Dendritic cell treated with granulocyte-macrophage colony-stimulating factor and Interleukin-4, amounts not matched to agents 40 ng/mL and 50 ng/mL, for 4 days (primary cell): Measurements from ENCODE around the gene GLP2R.

Experiments used
- H3K27ac Mint-ChIP-seq: one replicate; pipeline ENCODE4 v1.8.0; 2022; ENCODE audit warnings: mild to moderate bottlenecking, mixed read lengths
- H3K27me3 Mint-ChIP-seq: one replicate; pipeline ENCODE4 v1.8.0; 2022; ENCODE audit warnings: mild to moderate bottlenecking, mixed read lengths
- H3K36me3 Mint-ChIP-seq: one replicate; pipeline ENCODE4 v1.8.0; 2022; ENCODE audit warnings: low read depth, mixed read lengths
- H3K4me1 Mint-ChIP-seq: one replicate; pipeline ENCODE4 v1.8.0; 2022; ENCODE audit warnings: low read depth, mixed read lengths
- H3K4me3 Mint-ChIP-seq: one replicate; pipeline ENCODE4 v1.8.0; 2022; ENCODE audit warnings: mild to moderate bottlenecking, moderate library complexity, mixed read lengths
- H3K9me3 Mint-ChIP-seq: one replicate; pipeline ENCODE4 v1.8.0; 2022; ENCODE audit warnings: mixed read lengths
- intact Hi-C: fragments of 100-400 bp; cut with micrococcal nuclease; formaldehyde crosslinking; loops from one replicate; pipeline ENCODE4 v1.15.0; 2022

Gene GLP2R

GRCh38 chr17:9905078-9905415, 79.3 kb downstream of the GLP2R start, which contains the start of gene RCVRN:
TSS of gene RCVRN (minus strand) at chr17:9905271. CDS start at chr17:9905180, 91 bp downstream.
- Mint-ChIP-seq H3K27ac (no peak within 1 kb of the TSS), H3K4me3 (no peak within 1 kb of the TSS), H3K27me3 (peaks cover 18% of the 10 kb centered on the region), H3K4me1 (peaks cover 6% of the 10 kb centered on the region), H3K36me3 (no peaks in the 10 kb centered on the region), H3K9me3 (no peaks in the 10 kb centered on the region)
- intact Hi-C loops, result no loop called here

DNA sequence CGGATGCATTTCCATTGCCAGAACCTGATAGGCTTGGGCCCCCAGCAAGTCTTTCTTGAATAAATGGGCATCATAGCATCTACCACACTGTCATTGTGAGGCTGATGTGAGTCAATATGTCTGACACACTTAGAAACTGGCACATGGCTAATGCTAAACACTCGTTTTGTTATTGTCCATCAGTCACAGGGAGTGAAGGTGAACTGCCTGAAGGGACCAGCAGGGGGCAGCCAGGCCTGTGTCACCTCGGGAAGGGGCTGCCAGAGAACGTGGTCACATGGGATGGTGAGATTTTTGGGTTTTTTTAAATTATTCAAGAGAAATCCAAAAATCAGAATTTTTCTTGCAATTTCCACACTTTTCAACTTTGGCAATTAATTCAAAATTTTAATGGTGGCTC, 80.2 kb downstream of the GLP2R start:
- H3K4me1 Mint-ChIP-seq, result peaks cover 6% of the 10 kb centered on the region
- H3K4me3 Mint-ChIP-seq, result no peak overlapping the region
- H3K27me3 Mint-ChIP-seq, result peaks cover 12% of the 10 kb centered on the region
- no peak overlapping the region for H3K27ac Mint-ChIP-seq
- no peaks in the 10 kb centered on the region for H3K36me3 Mint-ChIP-seq
- H3K9me3 Mint-ChIP-seq, result no peaks in the 10 kb centered on the region
- intact Hi-C loops, result no loop called here

DNA sequence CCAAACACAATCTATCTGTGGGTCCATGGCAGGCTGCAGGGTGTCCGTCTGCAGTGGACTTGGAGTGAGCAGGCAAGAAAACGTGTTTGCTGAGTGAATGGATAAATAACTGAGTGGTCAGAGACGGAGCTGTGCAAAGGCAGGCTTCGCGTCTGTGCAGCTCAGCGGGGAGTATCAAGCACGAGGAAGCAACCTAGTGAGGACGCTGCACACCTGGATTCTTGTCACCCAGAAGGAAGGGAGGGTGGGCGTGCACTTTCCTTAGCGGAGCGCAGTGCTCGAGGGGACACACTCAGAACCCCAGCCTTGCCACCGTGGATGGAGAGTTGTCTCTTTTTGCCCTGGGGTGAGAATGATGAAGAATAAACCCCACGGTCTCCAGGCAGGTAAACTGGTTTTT, 80.9 kb downstream of the GLP2R start:
- intact Hi-C loops, result no loop called here
- H3K36me3 Mint-ChIP-seq, result peaks cover 5% of the 10 kb centered on the region

DNA sequence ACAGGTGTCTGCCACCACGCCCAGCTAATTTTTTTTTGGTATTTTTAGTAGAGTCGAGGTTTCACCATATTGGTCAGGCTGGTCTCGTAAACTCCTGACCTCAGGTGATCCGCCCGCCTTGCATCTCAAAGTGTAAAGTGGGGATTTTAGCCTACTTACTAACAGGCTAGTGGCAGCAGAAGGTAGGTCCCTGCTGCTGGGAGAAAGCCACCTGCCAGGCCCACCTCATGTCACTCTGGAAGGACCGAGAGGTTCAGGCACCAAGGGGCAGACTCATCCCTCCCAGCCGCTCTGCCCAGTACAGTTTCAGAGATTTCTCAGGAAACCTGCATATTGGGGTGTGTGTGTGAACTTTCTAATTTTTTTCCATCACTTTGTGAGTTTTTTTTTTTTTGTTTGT, 81.4 kb downstream of the GLP2R start:
- no peaks in the 10 kb centered on the region for H3K9me3 Mint-ChIP-seq
- intact Hi-C loops, result no loop called here
- H3K4me3 Mint-ChIP-seq, result no peak overlapping the region
- H3K27ac Mint-ChIP-seq, result no peak overlapping the region
- H3K27me3 Mint-ChIP-seq, result peaks cover 3% of the 10 kb centered on the region
- peaks cover 10% of the 10 kb centered on the region for H3K36me3 Mint-ChIP-seq
- H3K4me1 Mint-ChIP-seq, result peaks cover 6% of the 10 kb centered on the region

More for the DNA sequence above, 80.9 kb downstream of the GLP2R start:
- peaks cover 8% of the 10 kb centered on the region for H3K27me3 Mint-ChIP-seq
- no peak overlapping the region for H3K27ac Mint-ChIP-seq
- H3K4me3 Mint-ChIP-seq, result no peak overlapping the region
- no peaks in the 10 kb centered on the region for H3K9me3 Mint-ChIP-seq
- peaks cover 6% of the 10 kb centered on the region for H3K4me1 Mint-ChIP-seq

GRCh38 chr17:9907883-9908648, 82.3 kb downstream of the GLP2R start:
- intact Hi-C loops, result no loop called here
- no peaks in the 10 kb centered on the region for H3K9me3 Mint-ChIP-seq

GRCh38 chr17:9908649-9909042, 82.9 kb downstream of the GLP2R start:
- Mint-ChIP-seq H3K9me3 (no peaks in the 10 kb centered on the region), H3K4me3 (no peak overlapping the region), H3K27ac (no peak overlapping the region), H3K27me3 (peaks cover 1% of the 10 kb centered on the region), H3K36me3 (peaks cover 26% of the 10 kb centered on the region), H3K4me1 (peaks cover 6% of the 10 kb centered on the region)
- intact Hi-C loops, result no loop called here

More at GRCh38 chr17:9907883-9908648, 82.3 kb downstream of the GLP2R start:
- H3K4me3 Mint-ChIP-seq, result no peak overlapping the region
- peaks cover 20% of the 10 kb centered on the region for H3K36me3 Mint-ChIP-seq
- H3K4me1 Mint-ChIP-seq, result peaks cover 6% of the 10 kb centered on the region
- H3K27ac Mint-ChIP-seq, result no peak overlapping the region
- peaks cover 1% of the 10 kb centered on the region for H3K27me3 Mint-ChIP-seq

GRCh38 chr17:9911089-9911488, 85.4 kb downstream of the GLP2R start:
- H3K4me1 Mint-ChIP-seq, result no peaks in the 10 kb centered on the region
- H3K36me3 Mint-ChIP-seq, result peaks cover 50% of the 10 kb centered on the region
- peak overlapping the region; percentile 5 for H3K27ac Mint-ChIP-seq
- intact Hi-C loops, result no loop called here
- no peaks in the 10 kb centered on the region for H3K27me3 Mint-ChIP-seq
- no peak overlapping the region for H3K4me3 Mint-ChIP-seq
- H3K9me3 Mint-ChIP-seq, result no peaks in the 10 kb centered on the region

- Mint-ChIP-seq H3K4me3 (no peak overlapping the region), H3K27ac (no peak overlapping the region), H3K36me3 (peaks cover 63% of the 10 kb centered on the region), H3K4me1 (no peaks in the 10 kb centered on the region), H3K27me3 (no peaks in the 10 kb centered on the region), H3K9me3 (no peaks in the 10 kb centered on the region)
- intact Hi-C loops, result no loop called here
Measured at GRCh38 chr17:9912121-9913099, 86.7 kb downstream of the GLP2R start.

- H3K27ac Mint-ChIP-seq, result no peak overlapping the region
- no peaks in the 10 kb centered on the region for H3K4me1 Mint-ChIP-seq
- peaks cover 74% of the 10 kb centered on the region for H3K36me3 Mint-ChIP-seq
- H3K9me3 Mint-ChIP-seq, result no peaks in the 10 kb centered on the region
- H3K27me3 Mint-ChIP-seq, result no peaks in the 10 kb centered on the region
- no peak overlapping the region for H3K4me3 Mint-ChIP-seq
- intact Hi-C loops, result no loop called here
Measured at GRCh38 chr17:9913476-9913875, 87.8 kb downstream of the GLP2R start.

DNA sequence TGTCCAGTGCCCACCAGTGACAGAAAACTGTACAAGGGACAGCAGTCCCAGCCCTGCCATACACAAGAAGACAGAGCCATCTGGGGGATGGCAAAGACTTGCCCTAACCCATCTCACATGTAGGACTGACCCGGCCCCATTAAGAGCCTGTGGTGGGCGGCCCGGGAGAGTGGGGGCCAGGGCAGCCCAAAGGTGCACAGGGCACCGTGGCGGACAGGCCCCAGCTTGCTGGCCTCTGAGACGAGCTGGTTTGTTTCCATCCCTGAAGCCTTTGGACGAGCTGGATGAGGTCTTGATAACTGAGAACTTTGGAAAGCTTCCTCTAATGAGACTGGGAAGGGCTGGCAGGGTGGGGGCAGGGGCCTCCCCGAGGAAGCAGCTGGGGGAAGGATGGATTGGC, 90.4 kb downstream of the GLP2R start:
- H3K36me3 Mint-ChIP-seq, result peaks cover 100% of the 10 kb centered on the region
- H3K27me3 Mint-ChIP-seq, result no peaks in the 10 kb centered on the region
- intact Hi-C loops, result no loop called here
- H3K4me1 Mint-ChIP-seq, result no peaks in the 10 kb centered on the region
- H3K9me3 Mint-ChIP-seq, result no peaks in the 10 kb centered on the region
- no peak overlapping the region for H3K27ac Mint-ChIP-seq
- no peak overlapping the region for H3K4me3 Mint-ChIP-seq

- H3K36me3 Mint-ChIP-seq, result peaks cover 100% of the 10 kb centered on the region
- no peaks in the 10 kb centered on the region for H3K9me3 Mint-ChIP-seq
- H3K4me3 Mint-ChIP-seq, result no peak overlapping the region
- no peak overlapping the region for H3K27ac Mint-ChIP-seq
- intact Hi-C loops, result no loop called here
- no peaks in the 10 kb centered on the region for H3K4me1 Mint-ChIP-seq
- no peaks in the 10 kb centered on the region for H3K27me3 Mint-ChIP-seq
Measured at GRCh38 chr17:9917131-9917530, 91.4 kb downstream of the GLP2R start.

- Mint-ChIP-seq H3K9me3 (no peaks in the 10 kb centered on the region), H3K27me3 (no peaks in the 10 kb centered on the region), H3K27ac (no peak overlapping the region), H3K4me3 (no peak overlapping the region), H3K4me1 (no peaks in the 10 kb centered on the region), H3K36me3 (peaks cover 100% of the 10 kb centered on the region)
- intact Hi-C loops, result no loop called here
Measured at GRCh38 chr17:9917801-9918200, 92.1 kb downstream of the GLP2R start.

GRCh38 chr17:9918352-9918751, 92.6 kb downstream of the GLP2R start:
- intact Hi-C loops, result no loop called here
- Mint-ChIP-seq H3K4me3 (no peak overlapping the region), H3K27me3 (no peaks in the 10 kb centered on the region), H3K36me3 (peaks cover 100% of the 10 kb centered on the region), H3K9me3 (no peaks in the 10 kb centered on the region), H3K27ac (no peak overlapping the region), H3K4me1 (no peaks in the 10 kb centered on the region)

- Mint-ChIP-seq H3K27me3 (no peaks in the 10 kb centered on the region), H3K36me3 (peaks cover 100% of the 10 kb centered on the region), H3K9me3 (no peaks in the 10 kb centered on the region), H3K4me1 (no peaks in the 10 kb centered on the region), H3K4me3 (no peak overlapping the region), H3K27ac (no peak overlapping the region)
- intact Hi-C loops, result no loop called here
Measured at GRCh38 chr17:9918804-9919352, 93.2 kb downstream of the GLP2R start.
